HepG2 (cell line): ENCODE data around the gene FBXO24. TPM values are rescaled to one million over a fixed set of nuclear protein-coding genes. Genes with fewer than 3 reads are reported as not detected.

Source experiments
- CHD2 ChIP-seq: IDR thresholded peaks from 2 replicates; pipeline ENCODE4 v1.6.1; 2011; ENCODE audit warnings: low read depth, low read length, improper control_type of control experiment
- GABPA ChIP-seq, 2 experiments: IDR thresholded peaks; 2 replicates each; pipeline ENCODE4 v1.6.1; 2011 to 2016; ENCODE audit warnings: low read depth in 2 of 2, low read length in 1 of 2, missing biosample characterization in 1 of 2, missing genetic modification characterization in 1 of 2
- HMGXB4 ChIP-seq, 2 experiments: sonication (generic) in 1 of 2; formaldehyde crosslinking in 1 of 2; IDR thresholded peaks; 2 replicates each; pipeline versions ENCODE4 v1.4.0 to v1.6.1; 2018 to 2020; ENCODE audit warnings: missing genetic modification reagents in 2 of 2, borderline replicate concordance in 1 of 2, low read depth in 1 of 2, mild to moderate bottlenecking in 1 of 2, missing biosample characterization in 1 of 2
- KAT2B ChIP-seq: fragments of 150-350 bp; IDR thresholded peaks from 2 replicates; pipeline ENCODE4 v1.6.1; 2014; ENCODE audit warnings: low read depth, low read length, borderline replicate concordance
- LRRFIP1 ChIP-seq: sonication (generic); formaldehyde crosslinking; conservative IDR thresholded peaks from 2 replicates; pipeline ENCODE4 v1.4.0; 2020; ENCODE audit warnings: missing genetic modification reagents
- NFKBIZ ChIP-seq: IDR thresholded peaks from 2 replicates; pipeline ENCODE4 v1.6.1; 2018; ENCODE audit warnings: missing genetic modification reagents, missing compliant biosample characterization
- NR2F2 ChIP-seq: IDR thresholded peaks from 2 replicates; pipeline ENCODE4 v1.6.1; 2012; ENCODE audit warnings: low read depth, inconsistent platforms, borderline replicate concordance
- NR2F6 ChIP-seq, 2 experiments: IDR thresholded peaks; 2 replicates each; pipeline ENCODE4 v1.6.1; 2016; ENCODE audit warnings: antibody characterized with exemption in 1 of 2, mild to moderate bottlenecking in 1 of 2
- POLR2AphosphoS2 ChIP-seq: IDR thresholded peaks from 2 replicates; pipeline ENCODE4 v1.6.1; 2011; ENCODE audit warnings: low read depth, low read length, improper control_type of control experiment
- RFX1 ChIP-seq: fragments of 450-650 bp; IDR thresholded peaks from 2 replicates; pipeline ENCODE4 v1.6.1; 2017
- ZBTB4 ChIP-seq: sonication (generic); formaldehyde crosslinking; IDR thresholded peaks from 2 replicates; pipeline ENCODE4 v1.4.0; 2020; ENCODE audit warnings: missing genetic modification reagents, mild to moderate bottlenecking, borderline replicate concordance
- ZNF644 ChIP-seq: IDR thresholded peaks from 2 replicates; pipeline ENCODE4 v1.6.1; 2016; ENCODE audit warnings: low read depth
- ZNF780A ChIP-seq: sonication (generic); formaldehyde crosslinking; IDR thresholded peaks from 2 replicates; pipeline ENCODE4 v1.8.0; 2022; ENCODE audit warnings: mild to moderate bottlenecking, missing genetic modification reagents, moderate library complexity
- polyA plus RNA-seq, 8 experiments: library from polyadenylated mRNA; depleted of rRNA in 3 of 8; stranded (reverse) in 7 of 8; unstranded in 1 of 8; fragments of >200 nt; fragmentation: Illumina TruSeq in 4 of 8; extraction: Trizol in 4 of 8; gene quantifications; 2 replicates each; pipeline versions ENCODE4 v1.2.1 to v1.2.3, GENCODE V29; 2011 to 2016; ENCODE audit warnings: low read depth in 4 of 8, missing spikeins in 1 of 8, mixed read lengths in 1 of 8; ENCODE audit not compliant: insufficient read depth in 1 of 8
- total RNA-seq, 5 experiments: library from RNA; depleted of rRNA; stranded (reverse); fragments of >200 nt; fragmentation: Illumina TruSeq; extraction: Trizol; gene quantifications; 2 replicates each; pipeline ENCODE4 v1.2.3, GENCODE V29; 2016; ENCODE audit warnings: low read depth in 1 of 5
- TF ChIP-seq, protein P1 (sequence below): sonication (generic); formaldehyde crosslinking; IDR thresholded peaks from 2 replicates; pipeline ENCODE4 v1.4.0; 2020; ENCODE audit warnings: missing genetic modification reagents
- TF ChIP-seq, protein P2 (sequence below): sonication (generic); formaldehyde crosslinking; IDR thresholded peaks from 2 replicates; pipeline ENCODE4 v1.4.0; 2020; ENCODE audit warnings: missing genetic modification reagents, borderline replicate concordance

Gene FBXO24
- total and polyA plus RNA-seq, 2 of the 13 experiments (the other 11 are each of a cell fraction or from before 2014, with no cell fraction given), result 0.20 to 0.55 TPM

- TF ChIP-seq, protein P1, sequence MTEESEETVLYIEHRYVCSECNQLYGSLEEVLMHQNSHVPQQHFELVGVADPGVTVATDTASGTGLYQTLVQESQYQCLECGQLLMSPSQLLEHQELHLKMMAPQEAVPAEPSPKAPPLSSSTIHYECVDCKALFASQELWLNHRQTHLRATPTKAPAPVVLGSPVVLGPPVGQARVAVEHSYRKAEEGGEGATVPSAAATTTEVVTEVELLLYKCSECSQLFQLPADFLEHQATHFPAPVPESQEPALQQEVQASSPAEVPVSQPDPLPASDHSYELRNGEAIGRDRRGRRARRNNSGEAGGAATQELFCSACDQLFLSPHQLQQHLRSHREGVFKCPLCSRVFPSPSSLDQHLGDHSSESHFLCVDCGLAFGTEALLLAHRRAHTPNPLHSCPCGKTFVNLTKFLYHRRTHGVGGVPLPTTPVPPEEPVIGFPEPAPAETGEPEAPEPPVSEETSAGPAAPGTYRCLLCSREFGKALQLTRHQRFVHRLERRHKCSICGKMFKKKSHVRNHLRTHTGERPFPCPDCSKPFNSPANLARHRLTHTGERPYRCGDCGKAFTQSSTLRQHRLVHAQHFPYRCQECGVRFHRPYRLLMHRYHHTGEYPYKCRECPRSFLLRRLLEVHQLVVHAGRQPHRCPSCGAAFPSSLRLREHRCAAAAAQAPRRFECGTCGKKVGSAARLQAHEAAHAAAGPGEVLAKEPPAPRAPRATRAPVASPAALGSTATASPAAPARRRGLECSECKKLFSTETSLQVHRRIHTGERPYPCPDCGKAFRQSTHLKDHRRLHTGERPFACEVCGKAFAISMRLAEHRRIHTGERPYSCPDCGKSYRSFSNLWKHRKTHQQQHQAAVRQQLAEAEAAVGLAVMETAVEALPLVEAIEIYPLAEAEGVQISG, result no peak
- TF ChIP-seq ZNF780A (CRISPR knock-in tag) (0 out of 2 replicates have a peak, but pooled peaks have one; percentile 43), NR2F2 (0 out of 2 replicates have a peak, but pooled peaks have one; percentile 52), NFKBIZ (CRISPR knock-in tag) (no peak), HMGXB4 (CRISPR knock-in tag; IDR thresholded peaks at IDR 0.05; ENCODE audit: borderline replicate concordance in 1 of 2, low read depth in 1 of 2) (no peak), LRRFIP1 (no peak), NR2F6 (IDR thresholded peaks at IDR 0.05) (peak; percentile 54), NR2F6 (CRISPR knock-in tag; IDR thresholded peaks at IDR 0.05) (peak; percentile 22; the same call in 1 of the 2 replicates), GABPA (IDR thresholded peaks at IDR 0.05; ENCODE audit: low read depth, low read length) (no peak), GABPA (CRISPR knock-in tag; IDR thresholded peaks at IDR 0.05; ENCODE audit: low read depth) (no peak), RFX1 (no peak), ZNF644 (CRISPR knock-in tag) (no peak), KAT2B (no peak), CHD2 (no peak), ZBTB4 (CRISPR knock-in tag) (no peak), POLR2AphosphoS2 (no peak)
- TF ChIP-seq, protein P2, sequence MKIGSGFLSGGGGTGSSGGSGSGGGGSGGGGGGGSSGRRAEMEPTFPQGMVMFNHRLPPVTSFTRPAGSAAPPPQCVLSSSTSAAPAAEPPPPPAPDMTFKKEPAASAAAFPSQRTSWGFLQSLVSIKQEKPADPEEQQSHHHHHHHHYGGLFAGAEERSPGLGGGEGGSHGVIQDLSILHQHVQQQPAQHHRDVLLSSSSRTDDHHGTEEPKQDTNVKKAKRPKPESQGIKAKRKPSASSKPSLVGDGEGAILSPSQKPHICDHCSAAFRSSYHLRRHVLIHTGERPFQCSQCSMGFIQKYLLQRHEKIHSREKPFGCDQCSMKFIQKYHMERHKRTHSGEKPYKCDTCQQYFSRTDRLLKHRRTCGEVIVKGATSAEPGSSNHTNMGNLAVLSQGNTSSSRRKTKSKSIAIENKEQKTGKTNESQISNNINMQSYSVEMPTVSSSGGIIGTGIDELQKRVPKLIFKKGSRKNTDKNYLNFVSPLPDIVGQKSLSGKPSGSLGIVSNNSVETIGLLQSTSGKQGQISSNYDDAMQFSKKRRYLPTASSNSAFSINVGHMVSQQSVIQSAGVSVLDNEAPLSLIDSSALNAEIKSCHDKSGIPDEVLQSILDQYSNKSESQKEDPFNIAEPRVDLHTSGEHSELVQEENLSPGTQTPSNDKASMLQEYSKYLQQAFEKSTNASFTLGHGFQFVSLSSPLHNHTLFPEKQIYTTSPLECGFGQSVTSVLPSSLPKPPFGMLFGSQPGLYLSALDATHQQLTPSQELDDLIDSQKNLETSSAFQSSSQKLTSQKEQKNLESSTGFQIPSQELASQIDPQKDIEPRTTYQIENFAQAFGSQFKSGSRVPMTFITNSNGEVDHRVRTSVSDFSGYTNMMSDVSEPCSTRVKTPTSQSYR (CRISPR knock-in tag), result peak; percentile 58; the same call in 1 of the 2 replicates
These were observed 3.3 kb downstream of the FBXO24 start (continued) for GRCh38 chr7:100589341-100589947.
